Measurements from ENCODE around the gene EEF2K. TPM values are rescaled to one million over a fixed set of nuclear protein-coding genes. Genes with fewer than 3 reads are reported as not detected.
A peak's percentile ranks its signal among the peaks of the same experiment; 100 is the strongest.

Gene EEF2K
- total and polyA plus RNA-seq, 2 of the 13 experiments (the other 11 are each of a cell fraction or from before 2014, with no cell fraction given) = 22.0 to 23.8 TPM

DNA sequence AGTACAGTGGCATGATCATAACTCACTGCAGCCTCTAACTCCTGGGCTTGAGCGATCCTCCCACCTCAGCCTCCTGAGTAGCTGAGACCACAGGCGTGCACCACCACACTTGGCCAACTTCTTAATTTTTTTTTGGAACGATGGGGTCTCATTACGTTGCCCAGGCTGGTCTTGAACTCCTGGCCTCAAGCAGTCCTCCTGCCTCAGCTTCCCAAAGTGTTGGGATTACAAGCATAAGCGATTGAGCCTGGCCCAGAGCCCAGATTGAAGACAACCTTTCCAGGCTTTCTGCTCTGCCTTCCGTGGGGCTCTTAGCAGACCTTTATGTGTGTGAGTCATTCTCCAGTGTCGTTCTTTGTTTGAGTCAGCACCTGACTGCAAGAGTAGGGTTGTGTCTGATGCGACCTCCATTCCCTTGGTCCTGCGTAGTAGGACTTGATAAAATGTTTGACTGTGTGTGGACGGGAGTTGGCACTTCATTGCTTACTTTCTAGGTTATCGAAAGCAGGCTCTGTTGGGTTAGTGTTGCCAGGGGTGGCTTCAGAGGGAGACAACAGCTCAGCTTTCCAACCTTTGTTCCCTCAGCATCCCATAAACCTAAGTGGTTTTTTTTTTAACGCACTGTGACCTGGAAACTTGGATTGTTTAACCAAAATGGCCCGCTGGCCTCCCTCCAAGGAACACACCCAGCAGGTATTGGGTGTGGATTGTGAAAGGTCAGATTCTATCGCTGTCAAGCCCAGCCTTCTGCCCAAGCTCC is 26.4 kb downstream of the EEF2K start (continued):
- TF ChIP-seq PAF1 (CRISPR knock-in tag; IDR thresholded peaks at IDR 0.05) (no peak), IRX3 (CRISPR knock-in tag; IDR thresholded peaks at IDR 0.05; ENCODE audit: borderline replicate concordance, low read depth) (no peak), ZNF367 (CRISPR knock-in tag; IDR thresholded peaks at IDR 0.05; ENCODE audit: borderline replicate concordance) (no peak), KLF13 (CRISPR knock-in tag; IDR thresholded peaks at IDR 0.05) (0 out of 2 replicates have a peak, but pooled peaks have one; percentile 54), RXRA (CRISPR knock-in tag; IDR thresholded peaks at IDR 0.05) (peak; percentile 29; the same call in 1 of the 2 replicates), ATF2 (CRISPR knock-in tag; IDR thresholded peaks at IDR 0.05) (no peak), ARNTL (CRISPR knock-in tag; IDR thresholded peaks at IDR 0.05) (no peak), KLF6 (CRISPR knock-in tag; IDR thresholded peaks at IDR 0.05) (no peak), FOXP1 (IDR thresholded peaks at IDR 0.05) (no peak), FOXP1 (CRISPR knock-in tag; IDR thresholded peaks at IDR 0.05) (no peak; the same call in 1 of the 2 replicates), ZNF20 (CRISPR knock-in tag; IDR thresholded peaks at IDR 0.05) (no peak), RBM39 (IDR thresholded peaks at IDR 0.05; ENCODE audit: low read depth, low read length, poor library complexity, severe bottlenecking) (no peak), ZNF142 (CRISPR knock-in tag; IDR thresholded peaks at IDR 0.05) (no peak), ZSCAN25 (CRISPR knock-in tag; IDR thresholded peaks at IDR 0.05) (peak; percentile 43; the same call in 1 of the 2 replicates), ZSCAN31 (CRISPR knock-in tag; IDR thresholded peaks at IDR 0.05; ENCODE audit: low read depth) (no peak)
- TF ChIP-seq, protein P1, sequence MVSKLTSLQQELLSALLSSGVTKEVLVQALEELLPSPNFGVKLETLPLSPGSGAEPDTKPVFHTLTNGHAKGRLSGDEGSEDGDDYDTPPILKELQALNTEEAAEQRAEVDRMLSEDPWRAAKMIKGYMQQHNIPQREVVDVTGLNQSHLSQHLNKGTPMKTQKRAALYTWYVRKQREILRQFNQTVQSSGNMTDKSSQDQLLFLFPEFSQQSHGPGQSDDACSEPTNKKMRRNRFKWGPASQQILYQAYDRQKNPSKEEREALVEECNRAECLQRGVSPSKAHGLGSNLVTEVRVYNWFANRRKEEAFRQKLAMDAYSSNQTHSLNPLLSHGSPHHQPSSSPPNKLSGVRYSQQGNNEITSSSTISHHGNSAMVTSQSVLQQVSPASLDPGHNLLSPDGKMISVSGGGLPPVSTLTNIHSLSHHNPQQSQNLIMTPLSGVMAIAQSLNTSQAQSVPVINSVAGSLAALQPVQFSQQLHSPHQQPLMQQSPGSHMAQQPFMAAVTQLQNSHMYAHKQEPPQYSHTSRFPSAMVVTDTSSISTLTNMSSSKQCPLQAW (CRISPR knock-in tag; IDR thresholded peaks at IDR 0.05) = 0 out of 2 replicates have a peak, but pooled peaks have one; percentile 22
- TF ChIP-seq, protein P2, sequence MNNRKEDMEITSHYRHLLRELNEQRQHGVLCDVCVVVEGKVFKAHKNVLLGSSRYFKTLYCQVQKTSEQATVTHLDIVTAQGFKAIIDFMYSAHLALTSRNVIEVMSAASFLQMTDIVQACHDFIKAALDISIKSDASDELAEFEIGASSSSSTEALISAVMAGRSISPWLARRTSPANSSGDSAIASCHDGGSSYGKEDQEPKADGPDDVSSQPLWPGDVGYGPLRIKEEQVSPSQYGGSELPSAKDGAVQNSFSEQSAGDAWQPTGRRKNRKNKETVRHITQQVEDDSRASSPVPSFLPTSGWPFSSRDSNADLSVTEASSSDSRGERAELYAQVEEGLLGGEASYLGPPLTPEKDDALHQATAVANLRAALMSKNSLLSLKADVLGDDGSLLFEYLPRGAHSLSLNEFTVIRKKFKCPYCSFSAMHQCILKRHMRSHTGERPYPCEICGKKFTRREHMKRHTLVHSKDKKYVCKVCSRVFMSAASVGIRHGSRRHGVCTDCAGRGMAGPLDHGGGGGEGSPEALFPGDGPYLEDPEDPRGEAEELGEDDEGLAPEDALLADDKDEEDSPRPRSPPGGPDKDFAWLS (CRISPR knock-in tag; IDR thresholded peaks at IDR 0.05; ENCODE audit: borderline replicate concordance) = no peak

Data from HepG2 (cell line).